Ishikawa (cell line): Measurements from ENCODE around the gene SCTR.

ENCODE experiments used
- CEBPB ChIP-seq: IDR thresholded peaks from 2 replicates; pipeline ENCODE4 v1.6.1; 2012
- CREB1 ChIP-seq: IDR thresholded peaks from 2 replicates; pipeline ENCODE4 v1.6.1; 2012; ENCODE audit warnings: low read depth
- EGR1 ChIP-seq: IDR thresholded peaks from 2 replicates; pipeline ENCODE4 v1.6.1; 2012
- EP300 ChIP-seq: IDR thresholded peaks from 2 replicates; pipeline ENCODE4 v1.6.1; 2012; ENCODE audit warnings: borderline replicate concordance
- FOXM1 ChIP-seq: IDR thresholded peaks from 2 replicates; pipeline ENCODE4 v1.6.1; 2012; ENCODE audit warnings: low read depth, borderline replicate concordance
- NFIC ChIP-seq: IDR thresholded peaks from 2 replicates; pipeline ENCODE4 v1.6.1; 2012
- RAD21 ChIP-seq: IDR thresholded peaks from 2 replicates; pipeline ENCODE4 v1.6.1; 2012; ENCODE audit warnings: low read depth
- REST ChIP-seq: IDR thresholded peaks from 2 replicates; pipeline ENCODE4 v1.6.1; 2012; ENCODE audit warnings: low read depth, mild to moderate bottlenecking
- TAF1 ChIP-seq: IDR thresholded peaks from 2 replicates; pipeline ENCODE4 v1.6.1; 2012; ENCODE audit warnings: low read depth, mild to moderate bottlenecking
- TCF12 ChIP-seq: IDR thresholded peaks from 2 replicates; pipeline ENCODE4 v1.6.1; 2012; ENCODE audit warnings: low read depth
- TEAD4 ChIP-seq: IDR thresholded peaks from 2 replicates; pipeline ENCODE4 v1.6.1; 2012
- YY1 ChIP-seq: IDR thresholded peaks from 2 replicates; pipeline ENCODE4 v1.6.1; 2012; ENCODE audit warnings: low read depth
- ZBTB7A ChIP-seq: IDR thresholded peaks from 2 replicates; pipeline ENCODE4 v1.6.1; 2012; ENCODE audit warnings: low read depth
- TF ChIP-seq, protein P1 (sequence below): IDR thresholded peaks from 2 replicates; pipeline ENCODE4 v1.6.1; 2012
- TF ChIP-seq, protein P2 (sequence below): IDR thresholded peaks from 2 replicates; pipeline ENCODE4 v1.6.1; 2012

SCTR gene

GRCh38 chr2:119468154-119468955 is 55.9 kb downstream of the SCTR start:
- TF ChIP-seq RAD21 (no peak), ZBTB7A (no peak), REST (no peak), TAF1 (no peak), YY1 (no peak)
- TF ChIP-seq, protein P1, sequence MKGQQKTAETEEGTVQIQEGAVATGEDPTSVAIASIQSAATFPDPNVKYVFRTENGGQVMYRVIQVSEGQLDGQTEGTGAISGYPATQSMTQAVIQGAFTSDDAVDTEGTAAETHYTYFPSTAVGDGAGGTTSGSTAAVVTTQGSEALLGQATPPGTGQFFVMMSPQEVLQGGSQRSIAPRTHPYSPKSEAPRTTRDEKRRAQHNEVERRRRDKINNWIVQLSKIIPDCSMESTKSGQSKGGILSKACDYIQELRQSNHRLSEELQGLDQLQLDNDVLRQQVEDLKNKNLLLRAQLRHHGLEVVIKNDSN, result no peak
- TF ChIP-seq, protein P2, sequence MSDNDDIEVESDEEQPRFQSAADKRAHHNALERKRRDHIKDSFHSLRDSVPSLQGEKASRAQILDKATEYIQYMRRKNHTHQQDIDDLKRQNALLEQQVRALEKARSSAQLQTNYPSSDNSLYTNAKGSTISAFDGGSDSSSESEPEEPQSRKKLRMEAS, result no peak

DNA sequence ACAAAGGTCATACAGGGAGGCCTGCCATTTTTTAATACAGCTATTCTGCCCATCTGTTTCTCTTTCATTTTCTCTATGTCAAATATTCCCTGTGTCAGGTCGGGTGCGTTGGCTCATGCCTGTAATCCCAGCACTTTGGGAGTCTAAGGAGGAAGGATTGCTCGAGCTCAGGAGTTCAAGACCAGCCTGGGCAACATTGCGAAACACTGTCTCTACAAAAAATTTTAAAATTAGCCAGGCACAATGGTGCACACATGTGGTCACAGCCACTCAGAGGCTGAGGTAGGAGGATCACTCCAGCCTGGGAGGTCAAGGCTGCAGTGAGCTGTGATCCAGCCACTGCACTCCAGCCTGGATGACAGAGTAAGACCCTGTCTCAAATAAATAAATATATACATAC is 57.9 kb downstream of the SCTR start:
- peak; percentile 63; the same call in 1 of the 2 replicates for TF ChIP-seq CEBPB
- no peak for TF ChIP-seq TAF1

GRCh38 chr2:119465687-119466086 is 58.6 kb downstream of the SCTR start:
- TF ChIP-seq RAD21 (no peak), TAF1 (no peak), REST (no peak), EP300 (no peak), TEAD4 (no peak), ZBTB7A (no peak), TCF12 (no peak), CREB1 (no peak), CEBPB (no peak), YY1 (no peak), FOXM1 (no peak), NFIC (no peak), EGR1 (no peak)
- TF ChIP-seq, protein P1, result no peak
- TF ChIP-seq, protein P2, result no peak

DNA sequence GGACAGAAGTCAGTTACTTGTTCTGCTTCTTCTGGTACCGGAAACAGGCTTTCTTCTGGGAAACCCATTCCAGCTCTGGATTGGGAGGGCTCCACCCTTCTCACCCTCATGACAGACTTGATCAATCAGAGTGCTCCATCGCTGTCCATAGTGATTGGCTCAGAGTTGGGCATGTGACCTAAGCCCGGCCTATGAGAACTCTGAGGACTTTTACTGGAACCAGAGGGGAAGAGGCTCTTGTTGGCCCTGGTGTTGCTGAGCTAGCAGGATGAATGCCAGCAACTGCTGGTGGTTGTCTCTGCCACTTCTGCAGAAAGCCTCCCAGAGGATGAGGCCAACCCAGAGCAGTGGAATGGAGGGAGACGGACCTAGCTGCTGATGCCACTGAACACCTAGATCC is 59.3 kb downstream of the SCTR start:
- TF ChIP-seq REST, result no peak
- TF ChIP-seq, protein P1, result peak; percentile 87

- no peak for TF ChIP-seq RAD21
- no peak for TF ChIP-seq EP300
- no peak for TF ChIP-seq FOXM1
- TF ChIP-seq CREB1, result no peak
- no peak for TF ChIP-seq TAF1
- no peak for TF ChIP-seq NFIC
- no peak for TF ChIP-seq EGR1
- TF ChIP-seq, protein P2, result no peak
- no peak for TF ChIP-seq TCF12
- no peak for TF ChIP-seq YY1
Observed at GRCh38 chr2:119463990-119464389, 60.3 kb downstream of the SCTR start.
